ENCODE results near the gene MKNK2.

GRCh38 chr19:2014731-2015607 lies 36.1 kb downstream of the MKNK2 start:
- TF ChIP-seq EZH2phosphoT487 (IDR thresholded peaks at IDR 0.05; ENCODE audit: insufficient read depth, low read depth) (no peak), EZH2 (IDR thresholded peaks at IDR 0.05; ENCODE audit: insufficient read depth, poor library complexity, severe bottlenecking) (no peak)
